ENCODE results near the gene TGIF2.

DNA sequence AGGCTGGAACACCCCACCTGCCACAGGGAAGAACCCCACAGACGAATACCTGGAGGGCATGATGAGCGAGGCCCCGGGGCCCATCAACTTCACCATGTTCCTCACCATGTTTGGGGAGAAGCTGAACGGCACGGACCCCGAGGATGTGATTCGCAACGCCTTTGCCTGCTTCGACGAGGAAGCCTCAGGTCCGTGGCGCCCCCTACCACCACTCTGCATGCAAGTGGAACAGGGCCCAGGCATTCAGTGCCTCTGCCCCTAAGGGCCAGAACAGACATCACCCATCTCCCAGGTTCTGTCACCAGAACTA is 25.4 kb upstream of the TGIF2 start:
- TF ChIP-seq CTCF (IDR thresholded peaks at IDR 0.05; ENCODE audit: low read length) (peak; percentile 53), EZH2 (IDR thresholded peaks at IDR 0.05; ENCODE audit: borderline replicate concordance, low read length) (no peak)
